IMR-90 (cell line): Measurements from ENCODE around the gene LGI2. TPM values are rescaled to one million over a fixed set of nuclear protein-coding genes. Genes with fewer than 3 reads are reported as not detected.

Source experiments
- ATAC-seq: fragments of 200-7000 bp; cut with Tn5 transposase; 2 replicates; pipeline ENCODE4 v1.9.1; 2020; ENCODE audit warnings: low read depth, mild to moderate bottlenecking, moderate library complexity
- BruUV-seq: library from RNA; stranded (reverse); fragments of 400-500 nt; replicated peaks from 2 replicates; lab custom pipeline; 2021; lab: Mats Ljungman, UMichigan
- CTCF ChIA-PET: fragments of 300-600 bp; formaldehyde crosslinking; extraction: SDS; loops from one replicate; lab custom pipeline; 2021; ENCODE audit warnings: antibody characterized with exemption; lab: Yijun Ruan, JAX
- POLR2A ChIA-PET: fragments of 300-600 bp; sonication (Branson Sonifier 250); formaldehyde crosslinking; loops from one replicate; lab custom pipeline; 2022; ENCODE audit warnings: antibody characterized with exemption; ENCODE audit not compliant: unreplicated experiment; lab: Charles Lee
- DNase-seq: peaks from one replicate; pipeline ENCODE4 v3.0.0; 2013
- H2AFZ ChIP-seq: replicated peaks from 2 replicates; pipeline ENCODE3; 2013; ENCODE audit warnings: low read length, mild to moderate bottlenecking; ENCODE audit not compliant: poor library complexity
- H2AK5ac ChIP-seq: 2 replicates; pipeline ENCODE4 v1.6.1; 2013; ENCODE audit warnings: low read depth, low read length, inconsistent platforms
- H2AK9ac ChIP-seq: replicated peaks from 2 replicates; pipeline ENCODE3; 2013; ENCODE audit warnings: mild to moderate bottlenecking, low read depth, low read length, moderate library complexity; ENCODE audit not compliant: poor library complexity
- H2BK120ac ChIP-seq: 2 replicates; pipeline ENCODE4 v1.6.1; 2013; ENCODE audit warnings: low read depth, low read length, inconsistent platforms
- H2BK15ac ChIP-seq: 3 replicates; pipeline ENCODE4 v1.6.1; 2013; ENCODE audit warnings: low read depth, low read length, inconsistent platforms
- H2BK20ac ChIP-seq: 2 replicates; pipeline ENCODE4 v1.6.1; 2013; ENCODE audit warnings: low read depth, mild to moderate bottlenecking, inconsistent platforms, low read length, moderate library complexity
- H2BK5ac ChIP-seq: 2 replicates; pipeline ENCODE4 v1.6.1; 2013; ENCODE audit warnings: mild to moderate bottlenecking, low read depth, low read length, inconsistent platforms; ENCODE audit not compliant: poor library complexity, severe bottlenecking
- H3K14ac ChIP-seq: replicated peaks from 2 replicates; pipeline ENCODE4 v1.6.1; 2013; ENCODE audit warnings: low read depth, low read length, inconsistent platforms
- H3K18ac ChIP-seq: 2 replicates; pipeline ENCODE4 v1.6.1; 2013; ENCODE audit warnings: low read depth, low read length, control low read depth
- H3K23ac ChIP-seq: 2 replicates; pipeline ENCODE4 v1.6.1; 2013; ENCODE audit warnings: low read depth, low read length, inconsistent platforms
- H3K27ac ChIP-seq: 2 replicates; pipeline ENCODE4 v1.5.1; 2013; ENCODE audit warnings: mild to moderate bottlenecking, control low read depth, low read length; ENCODE audit not compliant: insufficient read depth
- H3K27me3 ChIP-seq: 2 replicates; pipeline ENCODE4 v1.6.1; 2013; ENCODE audit warnings: low read length; ENCODE audit not compliant: control insufficient read depth, insufficient read depth
- H3K36me3 ChIP-seq: 2 replicates; pipeline ENCODE4 v1.6.1; 2013; ENCODE audit warnings: low read length, mixed read lengths; ENCODE audit not compliant: control insufficient read depth, insufficient read depth
- H3K4ac ChIP-seq: 2 replicates; pipeline ENCODE4 v1.6.1; 2013; ENCODE audit warnings: low read depth, low read length, inconsistent platforms
- H3K4me1 ChIP-seq: 2 replicates; pipeline ENCODE4 v1.6.1; 2013; ENCODE audit warnings: low read length, mixed read lengths; ENCODE audit not compliant: control insufficient read depth, insufficient read depth
- H3K4me2 ChIP-seq: 2 replicates; pipeline ENCODE4 v1.6.1; 2013; ENCODE audit warnings: low read depth, mild to moderate bottlenecking, control low read depth, low read length, moderate library complexity
- H3K4me3 ChIP-seq: 2 replicates; pipeline ENCODE4 v1.5.1; 2013; ENCODE audit warnings: low read depth, mild to moderate bottlenecking, control low read depth, low read length, moderate library complexity; ENCODE audit not compliant: insufficient read depth
- H3K56ac ChIP-seq: 2 replicates; pipeline ENCODE4 v1.6.1; 2013; ENCODE audit warnings: low read length, inconsistent platforms; ENCODE audit not compliant: insufficient read depth; ENCODE audit errors: extremely low read depth
- H3K79me1 ChIP-seq, 2 experiments: 2 replicates each; pipeline ENCODE4 v1.6.1; 2013; ENCODE audit warnings: low read length in 2 of 2, inconsistent platforms in 1 of 2, low read depth in 1 of 2
- H3K9ac ChIP-seq: 2 replicates; pipeline ENCODE4 v1.6.1; 2013; ENCODE audit warnings: low read depth, low read length, control low read depth
- H3K9me1 ChIP-seq: 2 replicates; pipeline ENCODE4 v1.6.1; 2013; ENCODE audit warnings: low read length, inconsistent platforms; ENCODE audit not compliant: insufficient read depth
- H3K9me3 ChIP-seq: 2 replicates; pipeline ENCODE4 v1.6.1; 2013; ENCODE audit warnings: low read length; ENCODE audit not compliant: control insufficient read depth, insufficient read depth
- H4K20me1 ChIP-seq: 2 replicates; pipeline ENCODE4 v1.6.1; 2013; ENCODE audit warnings: low read length, inconsistent platforms; ENCODE audit not compliant: insufficient read depth
- H4K5ac ChIP-seq: 2 replicates; pipeline ENCODE4 v1.6.1; 2013; ENCODE audit warnings: mild to moderate bottlenecking, low read depth, low read length, control low read depth
- H4K8ac ChIP-seq, 2 experiments: 2 replicates each; pipeline ENCODE4 v1.6.1; 2013; ENCODE audit warnings: low read depth in 2 of 2, low read length in 2 of 2, control low read depth in 1 of 2, inconsistent platforms in 1 of 2
- H4K91ac ChIP-seq: 2 replicates; pipeline ENCODE4 v1.6.1; 2013; ENCODE audit warnings: low read depth, low read length, inconsistent platforms; ENCODE audit not compliant: insufficient read depth
- BHLHE40 ChIP-seq: fragments of 150-350 bp; IDR thresholded peaks from 2 replicates; pipeline ENCODE4 v1.6.1; 2016; ENCODE audit warnings: mild to moderate bottlenecking, low read depth, low read length
- CEBPB ChIP-seq: IDR thresholded peaks from 2 replicates; pipeline ENCODE4 v1.6.1; 2012; ENCODE audit warnings: low read depth, low read length, improper control_type of control experiment
- CHD1 ChIP-seq: IDR thresholded peaks from 2 replicates; pipeline ENCODE4 v1.6.1; 2012; ENCODE audit warnings: low read depth, low read length, improper control_type of control experiment
- FOS ChIP-seq: fragments of 150-350 bp; IDR thresholded peaks from 2 replicates; pipeline ENCODE4 v1.6.1; 2016; ENCODE audit warnings: low read depth, low read length
- MAFK ChIP-seq: IDR thresholded peaks from 2 replicates; pipeline ENCODE4 v1.6.1; 2012; ENCODE audit warnings: low read depth, low read length, improper control_type of control experiment
- MAZ ChIP-seq: IDR thresholded peaks from 2 replicates; pipeline ENCODE4 v1.6.1; 2012; ENCODE audit warnings: low read depth, mild to moderate bottlenecking, low read length, improper control_type of control experiment, moderate library complexity, borderline replicate concordance
- MXI1 ChIP-seq: IDR thresholded peaks from 2 replicates; pipeline ENCODE4 v1.6.1; 2012; ENCODE audit warnings: low read depth, mild to moderate bottlenecking, low read length, moderate library complexity, borderline replicate concordance
- NFE2L2 ChIP-seq: fragments of 150-350 bp; IDR thresholded peaks from 2 replicates; pipeline ENCODE4 v1.6.1; 2016; ENCODE audit warnings: low read depth, mild to moderate bottlenecking, low read length
- POLR2A ChIP-seq: IDR thresholded peaks from 2 replicates; pipeline ENCODE4 v1.6.1; 2012; ENCODE audit warnings: mild to moderate bottlenecking, low read depth, low read length
- RAD21 ChIP-seq: IDR thresholded peaks from 2 replicates; pipeline ENCODE4 v1.6.1; 2012; ENCODE audit warnings: low read length, improper control_type of control experiment
- RCOR1 ChIP-seq: IDR thresholded peaks from 2 replicates; pipeline ENCODE4 v1.6.1; 2012; ENCODE audit warnings: mild to moderate bottlenecking, low read length, improper control_type of control experiment; ENCODE audit not compliant: insufficient replicate concordance
- RFX5 ChIP-seq: IDR thresholded peaks from 2 replicates; pipeline ENCODE4 v1.8.0; 2012; ENCODE audit warnings: low read depth, mild to moderate bottlenecking, low read length, moderate library complexity
- SMC3 ChIP-seq: fragments of 150-350 bp; IDR thresholded peaks from 2 replicates; pipeline ENCODE4 v1.6.1; 2016; ENCODE audit warnings: low read depth, mild to moderate bottlenecking, antibody characterized with exemption, low read length, moderate library complexity
- WGBS, 2 experiments: methylation state at CpG; one replicate each; pipeline versions ENCODE4 v1.1.5 to v1.1.7; 2013; ENCODE audit warnings: missing lambda C conversion rate in 2 of 2; ENCODE audit not compliant: insufficient read length in 1 of 2; ENCODE audit errors: extremely low coverage in 2 of 2; 5-methylcytosine and 5-hydroxymethylcytosine counted together
- dilution Hi-C: fragments of 300-500 bp; cut with HindIII; formaldehyde crosslinking; loops from one replicate; pipeline ENCODE4 v1.14.3; 2018; ENCODE audit warnings: low sequenced_read_pairs; ENCODE audit not compliant: unreplicated experiment
- in situ Hi-C: fragments of 300-500 bp; cut with MboI; formaldehyde crosslinking; loops from 3 replicates; pipeline ENCODE4 v1.14.3; 2019; ENCODE audit warnings: low sequenced_read_pairs, inconsistent platforms, mixed read lengths
- intact Hi-C: fragments of 100-400 bp; cut with micrococcal nuclease; formaldehyde crosslinking; loops from 2 replicates; pipeline ENCODE4 v1.10.0; 2022
- polyA plus RNA-seq, 3 experiments: library from polyadenylated mRNA; depleted of rRNA; stranded (reverse); fragments of >200 nt; gene quantifications; 2 replicates each; pipeline ENCODE4 v1.2.3, GENCODE V29; 2012; ENCODE audit warnings: low replicate concordance in 1 of 3
- total RNA-seq: library from RNA; depleted of rRNA; stranded (reverse); fragments of >200 nt; gene quantifications from 2 replicates; pipeline ENCODE4 v1.2.3, GENCODE V29; 2012
- TF ChIP-seq, protein P1 (sequence below): conservative IDR thresholded peaks from 2 replicates; pipeline ENCODE4 v1.5.1; 2012; ENCODE audit warnings: mild to moderate bottlenecking, low read depth, low read length, improper control_type of control experiment
- TF ChIP-seq, protein P2 (sequence below): fragments of 150-350 bp; IDR thresholded peaks from 2 replicates; pipeline ENCODE4 v1.6.1; 2017; ENCODE audit warnings: mild to moderate bottlenecking, antibody characterized with exemption, low read length, low read depth
- TF ChIP-seq, protein P3 (sequence below): fragments of 150-350 bp; IDR thresholded peaks from 2 replicates; pipeline ENCODE4 v1.6.1; 2016; ENCODE audit warnings: low read depth, mild to moderate bottlenecking, low read length, moderate library complexity, borderline replicate concordance

LGI2 gene
- total and polyA plus RNA-seq, 2 of the 4 experiments (the other 2 are of a cell fraction) = not detected

DNA sequence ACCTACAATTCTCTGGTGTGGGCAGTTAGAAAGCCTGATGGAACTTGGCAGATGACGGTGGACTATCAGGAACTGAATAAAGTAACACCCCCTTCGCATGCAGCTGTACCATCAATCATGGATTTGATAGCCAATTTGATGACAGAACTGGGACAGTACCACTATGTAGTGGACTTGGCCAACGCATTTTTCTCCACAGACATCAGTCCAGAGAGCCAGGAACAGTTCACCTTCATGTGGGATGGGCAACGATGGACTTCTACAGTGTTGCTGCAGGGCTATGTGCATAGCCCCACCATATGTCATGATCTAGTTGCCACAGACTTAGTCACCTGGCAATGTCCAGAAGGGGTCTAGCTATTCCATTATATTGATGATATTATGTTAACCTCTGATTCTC lies 63.4 kb downstream of the LGI2 start:
- intact Hi-C loops = no loop called here
- Histone ChIP-seq H2AK9ac (no peak overlapping the region), H3K4me3 (no peak overlapping the region), H2BK5ac (no peak overlapping the region), H3K9ac (no peak overlapping the region), H3K36me3 (no peaks in the 10 kb centered on the region), H3K14ac (no peak overlapping the region), H3K56ac (no peak overlapping the region), H2BK15ac (no peak overlapping the region), H2AFZ (no peak overlapping the region), H3K27ac (no peak overlapping the region), H3K4me1 (no peaks in the 10 kb centered on the region), H3K23ac (no peak overlapping the region), H2AK5ac (no peak overlapping the region), H3K4me2 (no peak overlapping the region), H4K5ac (no peak overlapping the region), H3K9me3 (no peaks in the 10 kb centered on the region), H3K9me1 (no peaks in the 10 kb centered on the region), H2BK20ac (no peak overlapping the region), H3K79me1 (no peaks in the 10 kb centered on the region), H4K20me1 (no peaks in the 10 kb centered on the region), H3K4ac (no peak overlapping the region), H3K18ac (no peak overlapping the region), H3K27me3 (no peaks in the 10 kb centered on the region; the same call in none of the 2 replicates), H2BK120ac (no peak overlapping the region), H4K8ac (no peak overlapping the region), H4K91ac (no peak overlapping the region)
- dilution Hi-C loops = no loop called here
- TF ChIP-seq NFE2L2 = no peak
- TF ChIP-seq, protein P1, sequence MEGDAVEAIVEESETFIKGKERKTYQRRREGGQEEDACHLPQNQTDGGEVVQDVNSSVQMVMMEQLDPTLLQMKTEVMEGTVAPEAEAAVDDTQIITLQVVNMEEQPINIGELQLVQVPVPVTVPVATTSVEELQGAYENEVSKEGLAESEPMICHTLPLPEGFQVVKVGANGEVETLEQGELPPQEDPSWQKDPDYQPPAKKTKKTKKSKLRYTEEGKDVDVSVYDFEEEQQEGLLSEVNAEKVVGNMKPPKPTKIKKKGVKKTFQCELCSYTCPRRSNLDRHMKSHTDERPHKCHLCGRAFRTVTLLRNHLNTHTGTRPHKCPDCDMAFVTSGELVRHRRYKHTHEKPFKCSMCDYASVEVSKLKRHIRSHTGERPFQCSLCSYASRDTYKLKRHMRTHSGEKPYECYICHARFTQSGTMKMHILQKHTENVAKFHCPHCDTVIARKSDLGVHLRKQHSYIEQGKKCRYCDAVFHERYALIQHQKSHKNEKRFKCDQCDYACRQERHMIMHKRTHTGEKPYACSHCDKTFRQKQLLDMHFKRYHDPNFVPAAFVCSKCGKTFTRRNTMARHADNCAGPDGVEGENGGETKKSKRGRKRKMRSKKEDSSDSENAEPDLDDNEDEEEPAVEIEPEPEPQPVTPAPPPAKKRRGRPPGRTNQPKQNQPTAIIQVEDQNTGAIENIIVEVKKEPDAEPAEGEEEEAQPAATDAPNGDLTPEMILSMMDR = no peak
- TF ChIP-seq SMC3 = no peak
- TF ChIP-seq POLR2A = no peak
- TF ChIP-seq, protein P2, sequence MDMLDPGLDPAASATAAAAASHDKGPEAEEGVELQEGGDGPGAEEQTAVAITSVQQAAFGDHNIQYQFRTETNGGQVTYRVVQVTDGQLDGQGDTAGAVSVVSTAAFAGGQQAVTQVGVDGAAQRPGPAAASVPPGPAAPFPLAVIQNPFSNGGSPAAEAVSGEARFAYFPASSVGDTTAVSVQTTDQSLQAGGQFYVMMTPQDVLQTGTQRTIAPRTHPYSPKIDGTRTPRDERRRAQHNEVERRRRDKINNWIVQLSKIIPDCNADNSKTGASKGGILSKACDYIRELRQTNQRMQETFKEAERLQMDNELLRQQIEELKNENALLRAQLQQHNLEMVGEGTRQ = no peak
- no peak for TF ChIP-seq MAZ
- no peak for TF ChIP-seq CHD1
- TF ChIP-seq MXI1 = no peak
- no peak for TF ChIP-seq RFX5
- TF ChIP-seq CEBPB = no peak
- no peak for TF ChIP-seq FOS
- TF ChIP-seq MAFK = no peak
- no peak for TF ChIP-seq RAD21
- TF ChIP-seq, protein P3, sequence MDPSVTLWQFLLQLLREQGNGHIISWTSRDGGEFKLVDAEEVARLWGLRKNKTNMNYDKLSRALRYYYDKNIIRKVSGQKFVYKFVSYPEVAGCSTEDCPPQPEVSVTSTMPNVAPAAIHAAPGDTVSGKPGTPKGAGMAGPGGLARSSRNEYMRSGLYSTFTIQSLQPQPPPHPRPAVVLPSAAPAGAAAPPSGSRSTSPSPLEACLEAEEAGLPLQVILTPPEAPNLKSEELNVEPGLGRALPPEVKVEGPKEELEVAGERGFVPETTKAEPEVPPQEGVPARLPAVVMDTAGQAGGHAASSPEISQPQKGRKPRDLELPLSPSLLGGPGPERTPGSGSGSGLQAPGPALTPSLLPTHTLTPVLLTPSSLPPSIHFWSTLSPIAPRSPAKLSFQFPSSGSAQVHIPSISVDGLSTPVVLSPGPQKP = no peak
- TF ChIP-seq RCOR1 = no peak
- TF ChIP-seq BHLHE40 = no peak
- WGBS, 2 experiments = 88% methylated on average over 1 of the region's 4 CpGs; no CpG with 5 or more reads in 1 of the 2 experiments
- POLR2A ChIA-PET = no interaction called here
- ATAC-seq (no peak), DNase-seq (no peak)
- no TSS peak for BruUV-seq
- CTCF ChIA-PET = no interaction called here
- in situ Hi-C loops = no loop called here
